ENCODE data around the gene ZDHHC11B.
"Not testable (repeated sequence)": the region's sequence is repeated elsewhere in the genome, so short reads cannot be mapped to it uniquely, and the experiment has no call there.

GRCh38 chr5:729225-729624, 55.3 kb downstream of the ZDHHC11B start:
- TF ChIP-seq MYC (IDR thresholded peaks at IDR 0.05; ENCODE audit: low read depth, low read length); MAX (IDR thresholded peaks at IDR 0.05; ENCODE audit: low read depth, low read length); CTCF (IDR thresholded peaks at IDR 0.05; ENCODE audit: low read depth, low read length); POLR2A (IDR thresholded peaks at IDR 0.05; ENCODE audit: extremely low read depth, insufficient read length): not testable (repeated sequence)

All from NB4 (cell line).